HUDEP-2 (cell line): Measurements from ENCODE around the gene ZC3H18.

Experiments used
- DNase-seq, 76 experiments: peaks; one replicate each; lab custom pipeline; 2025; ENCODE audit not compliant: unreplicated experiment in 76 of 76; lab: John Stamatoyannopoulos, UW

ZC3H18 gene

GRCh38 chr16:88635671-88636319 is 65.6 kb downstream of the ZC3H18 start:
- DNase-seq = no peak

GRCh38 chr16:88636488-88637265 is 66.5 kb downstream of the ZC3H18 start:
- no peak for DNase-seq

GRCh38 chr16:88638323-88639230 is 68.4 kb downstream of the ZC3H18 start, which contains the start of gene IL17C:
Gene IL17C, plus strand, starts transcription at chr16:88638572. Its CDS starts 70 bp downstream, at chr16:88638642.
- no peak for DNase-seq

- DNase-seq = no peak
Measured at GRCh38 chr16:88639231-88640038, 69.2 kb downstream of the ZC3H18 start.

- DNase-seq = no peak
Measured at GRCh38 chr16:88640039-88640495, 69.9 kb downstream of the ZC3H18 start.

- no peak for DNase-seq
Measured at GRCh38 chr16:88640498-88641247, 70.5 kb downstream of the ZC3H18 start.

- DNase-seq = no peak
Measured at GRCh38 chr16:88642881-88643643, 72.9 kb downstream of the ZC3H18 start.

- DNase-seq = no peak
Measured at GRCh38 chr16:88643644-88643932, 73.4 kb downstream of the ZC3H18 start.

GRCh38 chr16:88645455-88645854 is 75.3 kb downstream of the ZC3H18 start:
- no peak for DNase-seq

GRCh38 chr16:88645941-88646340 is 75.7 kb downstream of the ZC3H18 start:
- no peak for DNase-seq

- DNase-seq = no peak
Measured at GRCh38 chr16:88646345-88647034, 76.3 kb downstream of the ZC3H18 start.

GRCh38 chr16:88647178-88648070 is 77.2 kb downstream of the ZC3H18 start:
- no peak for DNase-seq

- DNase-seq = no peak
Measured at GRCh38 chr16:88649195-88649923, 79.2 kb downstream of the ZC3H18 start.

GRCh38 chr16:88649924-88650748 is 79.9 kb downstream of the ZC3H18 start:
- DNase-seq = no peak

- peak in 65 of 76 experiments; percentile 7 to 85 (median 61) for DNase-seq
Measured at GRCh38 chr16:88650749-88651275, 80.6 kb downstream of the ZC3H18 start, which contains the start of gene CYBA. Gene CYBA, minus strand, starts transcription at chr16:88651053. Its CDS starts 40 bp downstream, at chr16:88651013.
